COLO668 (cell line): Measurements from ENCODE around the gene WDR45B.
"Not testable (repeated sequence)": the region's sequence is repeated elsewhere in the genome, so short reads cannot be mapped to it uniquely, and the experiment has no call there.

Experiments
- DNase-seq: peaks from one replicate; lab custom pipeline; 2025; ENCODE audit not compliant: unreplicated experiment; lab: John Stamatoyannopoulos, UW

Gene WDR45B

DNA sequence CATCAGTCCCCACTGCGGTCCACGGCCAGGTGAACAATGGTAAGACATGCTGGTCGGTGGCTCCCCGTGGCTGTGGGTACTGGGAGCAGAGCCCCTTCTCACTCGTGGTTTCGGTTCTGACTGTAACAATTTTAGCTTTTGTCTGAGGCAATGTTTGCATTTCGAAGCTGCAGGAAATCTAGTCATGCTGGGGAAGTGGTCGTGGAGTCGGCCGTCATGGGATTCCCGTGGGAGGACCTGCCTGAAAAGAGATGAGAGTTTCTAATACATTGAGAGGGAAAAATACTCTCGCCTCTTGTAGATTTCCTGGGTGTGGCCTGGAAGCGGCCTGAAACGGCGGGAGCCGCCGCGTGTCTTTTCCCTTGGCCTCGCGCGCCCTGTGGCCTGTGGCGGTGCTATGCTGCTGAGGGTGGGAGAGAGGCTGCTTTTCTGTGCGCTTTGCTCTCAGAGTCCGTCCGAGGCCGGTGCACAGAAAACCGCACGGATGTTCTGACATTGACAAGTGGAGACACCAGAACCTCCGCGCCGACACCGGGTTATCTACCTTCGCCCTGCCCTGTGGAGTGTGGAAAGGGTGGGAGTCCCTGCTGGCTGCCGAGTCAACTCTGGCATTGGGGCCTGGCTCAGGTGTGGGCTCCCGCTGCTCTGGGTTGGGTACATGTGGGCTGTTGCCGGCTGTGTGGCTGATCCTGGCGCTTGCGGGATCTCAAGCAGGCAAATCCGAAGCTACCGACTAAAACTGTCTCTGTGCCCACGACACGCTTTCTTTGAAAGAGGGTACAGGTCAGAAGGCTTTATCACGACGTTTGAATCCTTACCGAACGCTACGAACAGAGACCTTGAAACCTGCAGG lies 60.8 kb downstream of the WDR45B start:
- no peak for DNase-seq

DNA sequence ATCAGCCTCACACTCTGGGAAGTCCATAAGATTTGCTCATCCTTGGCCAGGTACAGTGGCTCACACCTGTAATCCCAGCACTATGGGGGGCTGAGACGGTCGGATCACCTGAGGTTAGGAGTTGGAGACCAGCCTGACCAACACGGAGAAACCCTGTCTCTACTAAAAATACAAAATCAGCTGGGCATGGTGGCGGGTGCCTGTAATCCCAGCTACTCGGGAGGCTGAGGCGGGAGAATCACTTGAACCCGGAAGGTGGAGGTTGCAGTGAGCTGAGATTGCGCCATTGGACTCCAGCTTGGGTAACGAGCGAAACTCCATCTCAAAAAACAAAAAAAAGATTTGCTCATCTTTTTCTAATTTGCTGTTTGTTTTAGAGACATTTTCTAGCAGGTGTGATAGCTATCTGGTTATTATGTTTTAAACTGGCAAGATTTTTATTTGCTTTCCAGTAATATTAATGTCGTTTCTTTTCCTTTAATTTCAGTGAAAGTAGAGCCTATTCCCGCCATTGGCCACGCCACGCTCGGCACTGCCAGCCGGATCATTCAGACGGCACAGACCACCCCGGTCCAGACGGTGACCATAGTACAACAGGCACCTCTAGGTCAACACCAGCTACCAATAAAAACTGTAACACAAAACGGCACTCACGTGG lies 61.5 kb downstream of the WDR45B start:
- DNase-seq: no peak

DNA sequence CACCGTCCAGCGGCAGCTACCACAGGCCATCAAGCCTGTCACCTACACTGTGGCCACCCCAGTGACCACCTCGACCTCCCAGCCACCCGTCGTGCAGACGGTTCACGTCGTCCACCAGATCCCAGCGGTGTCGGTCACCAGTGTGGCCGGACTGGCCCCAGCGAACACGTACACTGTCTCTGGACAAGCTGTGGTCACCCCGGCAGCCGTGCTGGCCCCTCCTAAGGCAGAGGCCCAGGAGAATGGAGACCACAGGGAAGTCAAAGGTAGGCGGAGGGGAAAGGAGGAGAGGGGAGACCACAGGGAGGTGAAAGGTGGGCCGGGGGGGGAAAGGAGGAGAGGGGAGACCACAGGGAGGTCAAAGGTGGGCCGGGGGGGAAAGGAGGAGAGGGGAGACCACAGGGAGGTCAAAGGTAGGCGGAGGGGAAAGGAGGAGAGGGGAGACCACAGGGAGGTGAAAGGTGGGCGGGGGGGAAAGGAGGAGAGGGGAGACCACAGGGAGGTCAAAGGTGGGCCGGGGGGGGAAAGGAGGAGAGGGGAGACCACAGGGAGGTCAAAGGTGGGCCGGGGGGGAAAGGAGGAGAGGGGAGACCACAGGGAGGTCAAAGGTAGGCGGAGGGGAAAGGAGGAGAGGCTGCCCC lies 62.2 kb downstream of the WDR45B start:
- not testable (repeated sequence) for DNase-seq

DNA sequence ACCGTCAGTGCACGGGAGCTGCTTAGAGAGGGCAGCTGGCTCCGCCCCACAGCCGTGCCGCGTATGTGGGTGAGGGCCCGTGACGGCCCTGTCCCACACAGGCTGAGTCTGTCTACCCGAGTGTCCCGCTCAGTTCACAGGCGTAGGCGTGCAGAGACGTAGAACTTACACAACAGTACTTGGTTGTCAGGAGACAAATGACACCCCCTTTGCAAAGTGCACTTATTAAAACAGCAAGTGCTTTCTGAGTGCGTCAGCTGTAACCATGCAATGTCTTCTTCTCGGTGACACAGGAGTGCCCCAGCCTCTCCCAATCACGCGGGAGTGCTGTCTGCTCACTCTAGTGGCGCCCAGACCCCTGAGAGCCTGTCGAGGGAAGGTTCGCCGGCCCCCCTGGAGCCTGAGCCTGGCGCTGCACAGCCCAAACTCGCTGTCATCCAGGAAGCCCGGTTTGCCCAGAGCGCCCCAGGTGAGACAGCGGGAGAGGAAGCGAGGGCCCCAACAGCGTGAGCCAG lies 64.5 kb downstream of the WDR45B start:
- no peak for DNase-seq

DNA sequence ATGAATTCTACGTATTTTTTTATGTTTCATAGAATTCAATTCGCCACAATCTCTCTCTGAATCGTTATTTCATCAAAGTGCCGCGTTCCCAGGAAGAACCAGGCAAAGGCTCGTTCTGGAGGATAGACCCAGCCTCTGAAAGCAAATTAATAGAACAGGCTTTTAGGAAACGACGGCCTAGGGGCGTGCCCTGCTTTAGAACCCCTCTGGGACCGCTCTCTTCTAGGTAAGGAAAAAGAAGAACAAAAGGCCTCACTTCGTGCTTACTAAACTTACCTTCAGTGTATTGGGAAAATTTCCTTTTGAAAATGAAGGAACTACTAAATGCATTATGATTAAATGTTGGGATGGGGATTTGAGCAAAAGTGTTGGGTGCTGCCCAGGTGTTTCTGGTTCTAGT lies 65.5 kb downstream of the WDR45B start:
- DNase-seq: no peak

DNA sequence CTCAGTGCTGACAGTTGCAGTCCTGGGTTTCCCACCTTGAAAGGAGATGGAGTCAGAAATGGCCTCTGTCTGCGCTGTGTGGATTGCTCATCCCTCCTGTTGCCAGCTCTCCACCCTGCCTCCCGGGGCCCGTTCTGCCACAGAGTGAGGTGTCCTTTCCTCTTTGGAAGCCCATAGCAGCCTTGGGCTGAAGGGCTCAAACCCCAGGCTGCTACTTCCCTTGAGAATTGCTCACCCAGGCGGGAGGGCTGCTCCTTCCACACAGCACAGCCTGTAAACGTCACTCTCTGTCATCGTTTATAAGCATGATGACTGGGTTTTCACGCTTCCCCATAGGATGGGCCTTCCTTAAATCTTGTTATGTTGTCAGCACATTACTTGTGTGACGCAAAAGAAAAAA lies 66.0 kb downstream of the WDR45B start:
- DNase-seq: no peak

DNA sequence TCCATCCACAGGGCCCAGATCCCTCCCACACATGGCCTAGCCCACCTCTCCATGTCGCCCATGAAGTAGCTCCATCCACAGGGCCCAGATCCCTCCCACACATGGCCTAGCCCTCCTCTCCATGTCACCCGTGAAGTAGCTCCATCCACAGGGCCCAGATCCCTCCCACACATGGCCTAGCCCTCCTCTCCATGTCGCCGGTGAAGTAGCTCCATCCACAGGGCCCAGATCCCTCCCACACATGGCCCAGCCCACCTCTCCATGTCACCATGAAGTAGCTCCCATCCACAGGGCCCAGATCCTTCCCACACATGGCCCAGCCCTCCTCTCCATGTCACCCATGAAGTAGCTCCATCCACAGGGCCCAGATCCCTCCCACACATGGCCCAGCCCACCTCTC lies 68.3 kb downstream of the WDR45B start:
- DNase-seq: not testable (repeated sequence)

DNA sequence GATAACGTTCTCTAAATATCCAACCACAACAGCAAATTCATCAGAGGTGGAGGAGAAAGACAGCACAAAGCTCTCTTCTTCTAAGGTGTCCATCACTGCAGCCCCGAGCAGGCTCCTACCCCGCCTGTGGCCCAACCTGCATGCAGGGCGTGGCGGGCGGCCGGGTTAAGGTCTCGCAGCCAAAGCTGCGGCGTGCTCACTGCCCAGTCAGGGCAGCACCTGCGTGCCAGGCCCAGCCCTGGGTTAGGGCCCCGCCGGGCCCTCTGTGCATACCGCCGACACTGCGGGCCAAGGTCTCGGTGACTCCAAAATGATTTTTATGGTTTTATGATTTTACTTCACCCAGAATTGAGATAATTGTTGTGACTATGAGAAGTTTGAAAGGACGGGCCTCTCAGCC lies 70.9 kb downstream of the WDR45B start:
- no peak for DNase-seq

DNA sequence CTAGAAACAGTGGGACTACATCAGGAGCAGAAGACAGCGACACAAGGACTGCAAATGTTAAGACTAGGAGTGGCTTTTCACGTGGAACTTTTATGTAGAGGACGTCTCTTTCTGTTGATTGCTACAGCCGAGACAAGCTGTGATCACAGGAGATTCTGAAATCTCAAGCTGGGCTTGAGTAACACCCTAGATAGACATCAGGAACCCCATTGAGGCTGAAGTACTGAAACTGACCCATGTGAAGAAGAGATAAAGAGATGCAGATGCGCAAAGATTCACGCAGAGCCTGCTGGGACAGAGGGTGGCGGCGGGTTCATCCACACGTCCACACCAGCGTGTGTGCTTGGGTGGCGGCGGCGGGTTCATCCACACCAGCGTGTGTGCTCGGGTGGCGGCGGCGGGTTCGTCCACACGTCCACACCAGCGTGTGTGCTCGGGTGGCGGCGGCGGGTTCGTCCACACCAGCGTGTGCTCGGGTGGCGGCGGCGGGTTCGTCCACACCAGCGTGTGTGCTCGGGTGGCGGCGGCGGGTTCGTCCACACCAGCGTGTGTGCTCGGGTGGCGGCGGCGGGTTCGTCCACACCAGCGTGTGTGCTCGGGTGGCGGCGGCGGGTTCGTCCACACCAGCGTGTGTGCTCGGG lies 72.5 kb downstream of the WDR45B start:
- DNase-seq: not testable (repeated sequence)

DNA sequence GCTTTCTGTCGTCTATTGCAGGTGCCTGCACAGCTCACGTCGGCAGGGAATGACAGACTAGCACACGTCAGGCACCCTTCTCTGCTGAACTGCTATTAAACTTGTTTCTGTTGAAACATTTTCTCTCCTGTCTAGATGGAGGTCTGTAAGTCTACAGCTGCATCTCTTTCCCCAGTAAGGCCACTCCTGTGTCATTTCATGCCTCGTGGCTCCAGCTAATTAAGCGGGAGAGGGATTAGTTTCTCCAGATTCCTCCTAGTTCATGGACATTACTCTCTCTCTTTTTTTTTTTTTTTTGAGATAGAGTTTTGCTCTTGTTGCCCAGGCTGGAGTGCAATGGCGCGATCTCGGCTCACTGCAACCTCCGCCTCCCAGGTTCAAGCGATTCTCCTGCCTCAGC lies 74.2 kb downstream of the WDR45B start:
- DNase-seq: no peak

DNA sequence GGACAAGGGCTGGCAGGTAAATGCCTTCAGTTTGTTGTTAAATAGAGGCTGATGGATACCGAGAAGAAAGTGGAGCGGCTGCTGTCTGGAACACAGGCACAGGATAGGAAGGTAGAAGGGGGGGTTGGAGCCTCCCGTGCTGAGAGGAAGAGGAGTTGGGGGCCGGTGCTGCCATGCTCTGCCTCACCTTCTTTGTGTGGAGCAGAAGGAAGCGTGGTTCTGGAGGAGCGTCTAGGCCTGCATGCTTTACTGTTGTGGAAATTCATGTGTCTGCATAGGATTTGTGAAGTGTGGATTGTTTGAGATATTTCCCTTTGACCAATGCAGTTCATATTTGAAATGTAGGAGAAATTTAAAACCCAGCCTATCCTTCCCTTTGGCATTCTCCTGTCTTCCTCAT lies 76.4 kb downstream of the WDR45B start:
- no peak for DNase-seq

DNA sequence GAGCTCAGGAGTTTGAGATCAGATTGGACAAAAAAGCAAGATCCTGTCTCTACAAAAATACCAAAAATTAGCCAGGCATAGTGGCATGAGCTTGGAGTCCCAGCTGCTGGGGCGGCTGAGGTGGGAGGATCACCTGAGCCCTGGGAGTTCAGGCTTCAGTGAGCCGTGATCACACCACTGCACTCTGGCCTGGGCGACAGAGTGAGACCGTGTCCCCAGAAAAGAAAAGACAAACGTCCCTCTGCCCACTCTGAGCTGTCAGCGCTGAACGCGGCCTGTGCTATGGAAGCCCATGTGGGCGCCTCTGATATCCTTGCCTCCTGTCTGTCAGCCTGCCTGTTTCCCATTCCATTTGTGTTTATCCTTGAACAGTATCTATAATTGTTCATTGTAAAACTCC lies 78.0 kb downstream of the WDR45B start:
- DNase-seq: no peak

DNA sequence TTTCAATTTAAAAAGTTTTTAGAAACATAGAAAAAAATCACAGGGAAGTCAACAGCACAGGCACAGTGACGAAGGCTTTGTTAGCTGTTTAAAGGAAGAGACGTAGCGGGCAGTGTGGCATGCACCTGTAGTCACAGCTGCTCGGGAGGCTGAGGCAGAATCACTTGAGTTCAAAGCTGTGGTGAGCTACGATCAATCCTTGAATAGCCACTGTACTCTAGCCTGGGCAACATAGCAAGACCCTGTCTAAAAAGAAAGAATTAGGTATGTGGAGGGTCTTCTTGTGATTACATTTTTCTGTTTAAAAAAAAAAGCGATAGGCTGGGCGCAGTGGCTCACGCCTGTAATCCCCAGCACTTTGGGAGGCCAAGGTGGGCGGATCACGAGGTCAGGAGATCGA lies 78.6 kb downstream of the WDR45B start:
- no peak for DNase-seq

DNA sequence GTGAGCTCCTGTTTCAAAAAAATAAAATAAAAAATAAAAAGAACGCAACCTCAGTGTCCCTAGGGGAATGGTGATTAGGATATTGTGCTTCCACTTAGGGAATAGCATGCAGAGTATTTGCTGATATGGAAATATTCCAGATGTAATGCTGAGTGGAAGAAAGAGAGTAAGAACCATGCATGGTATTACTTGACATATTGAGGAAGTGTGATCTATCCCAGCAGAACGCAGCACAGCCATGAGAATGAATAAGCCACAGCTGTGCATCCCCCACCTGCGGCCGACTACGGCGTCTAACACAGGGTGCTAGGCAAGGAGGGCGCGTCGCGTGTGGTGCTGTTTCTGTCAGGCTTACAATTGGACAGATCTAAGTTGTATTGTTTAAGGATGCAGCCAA lies 79.2 kb downstream of the WDR45B start:
- DNase-seq: no peak

DNA sequence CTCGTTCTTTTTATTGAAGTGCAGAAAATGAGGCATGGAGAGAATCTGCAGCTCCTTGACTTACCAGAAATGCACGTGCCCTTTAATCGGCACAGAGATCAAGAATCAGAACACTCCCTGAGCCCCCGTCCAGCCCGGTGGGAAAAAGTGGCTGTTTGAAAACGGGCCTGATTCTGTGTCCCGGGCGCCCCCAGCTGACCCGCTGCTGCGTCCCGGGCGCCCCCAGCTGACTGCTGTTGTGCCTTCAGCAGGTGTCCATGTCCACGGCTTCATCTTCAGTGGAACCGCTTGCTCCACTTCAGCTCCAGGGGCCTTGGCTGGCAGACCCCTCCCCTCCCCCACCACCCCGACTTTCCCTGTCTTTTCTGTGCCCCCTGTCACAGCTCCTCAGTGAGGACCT lies 81.0 kb downstream of the WDR45B start:
- DNase-seq: no peak

DNA sequence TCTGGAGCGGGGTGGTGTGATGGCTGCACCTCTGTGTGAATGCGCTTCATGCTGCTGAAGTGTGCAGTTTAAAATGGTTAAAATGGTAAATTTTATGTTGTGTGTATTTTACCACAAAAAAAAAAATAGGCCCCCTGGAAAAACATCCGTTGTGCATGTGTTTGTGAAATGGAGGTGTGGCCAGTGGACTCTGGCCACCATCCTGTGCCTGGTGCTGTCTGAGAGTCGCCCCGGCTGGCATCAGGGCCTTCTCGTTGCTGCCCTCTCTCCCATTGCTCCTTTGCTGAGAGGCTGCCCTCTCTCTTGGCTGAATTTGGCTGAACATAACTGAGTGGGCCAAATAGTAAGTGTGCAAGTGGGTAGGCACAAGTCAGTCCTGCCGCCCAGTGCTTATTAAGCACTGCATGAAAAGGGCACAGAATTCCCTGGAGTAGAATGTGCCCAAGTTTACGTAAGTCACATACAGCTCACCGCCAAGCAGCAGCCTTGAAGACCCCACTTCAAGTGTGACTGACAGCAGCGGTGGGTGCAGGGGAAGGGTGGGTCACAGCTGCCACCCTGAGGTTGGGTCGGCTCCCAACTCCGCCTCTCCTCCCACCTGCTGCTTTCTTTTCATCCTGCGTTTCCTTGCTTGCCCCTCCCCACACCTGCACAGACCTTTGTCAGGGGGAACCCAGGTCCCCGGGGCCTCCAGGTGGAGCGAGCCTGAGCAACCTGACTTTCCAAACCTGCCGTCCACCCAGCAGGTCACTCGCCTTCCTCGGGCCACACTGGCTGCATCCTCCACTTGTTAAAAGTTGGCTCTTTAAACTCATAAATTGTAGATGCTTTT lies 81.9 kb downstream of the WDR45B start:
- DNase-seq: no peak

DNA sequence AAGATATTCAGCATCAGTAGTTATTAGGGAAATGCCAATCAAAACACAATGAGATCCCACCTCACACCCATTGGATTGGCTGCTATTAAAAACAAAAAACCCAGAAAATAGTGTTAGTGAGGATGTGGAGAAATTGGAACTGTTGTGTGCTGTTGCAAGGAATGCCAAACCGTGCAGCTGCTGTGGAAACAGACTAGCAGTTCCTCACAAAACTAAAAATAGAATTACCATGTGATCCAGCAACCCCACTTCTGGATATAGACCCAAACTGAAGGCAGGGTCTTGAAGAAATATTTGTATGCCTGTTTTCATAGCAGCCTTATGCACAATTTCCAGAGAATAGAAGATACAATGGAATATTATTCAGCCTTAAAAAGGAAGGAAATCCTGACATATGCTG lies 82.7 kb downstream of the WDR45B start:
- no peak for DNase-seq
